GM23338 (cell line): ENCODE data around the gene DPEP3. TPM values are rescaled to one million over a fixed set of nuclear protein-coding genes. Genes with fewer than 3 reads are reported as not detected.

Source experiments
- ATAC-seq: fragments of 200-7000 bp; cut with Tn5 transposase; 3 replicates; pipeline ENCODE4 v1.9.1; 2020
- DNase-seq: peaks from one replicate; pipeline ENCODE4 v3.0.0-alpha.2; 2015; ENCODE audit warnings: low spot score
- H2AFZ ChIP-seq: fragments of 200-600 bp; sonication (generic); 2 replicates; pipeline ENCODE4 v1.8.0; 2016; ENCODE audit warnings: antibody characterized with exemption, mild to moderate bottlenecking, moderate library complexity
- H3F3A ChIP-seq: fragments of 200-600 bp; sonication (generic); replicated peaks from 2 replicates; pipeline ENCODE4 v1.8.0; 2017; ENCODE audit warnings: antibody characterized with exemption, mixed run types, low read depth
- H3K27ac ChIP-seq: fragments of 200-600 bp; sonication (generic); 2 replicates; pipeline ENCODE4 v1.6.1; 2016; ENCODE audit warnings: low read depth
- H3K27me3 ChIP-seq: fragments of 200-600 bp; sonication (generic); 2 replicates; pipeline ENCODE4 v1.8.0; 2016; ENCODE audit warnings: mild to moderate bottlenecking, mixed run types, moderate library complexity; ENCODE audit not compliant: insufficient read depth
- H3K36me3 ChIP-seq: fragments of 200-600 bp; sonication (generic); 2 replicates; pipeline ENCODE4 v1.8.0; 2016; ENCODE audit warnings: mild to moderate bottlenecking; ENCODE audit not compliant: insufficient read depth
- H3K4me1 ChIP-seq: fragments of 200-600 bp; sonication (generic); 2 replicates; pipeline ENCODE4 v1.8.0; 2016; ENCODE audit warnings: mild to moderate bottlenecking, moderate library complexity; ENCODE audit not compliant: insufficient read depth
- H3K4me2 ChIP-seq: fragments of 200-600 bp; sonication (generic); 2 replicates; pipeline ENCODE4 v1.7.1; 2017; ENCODE audit warnings: mixed run types
- H3K4me3 ChIP-seq: fragments of 200-600 bp; sonication (generic); 2 replicates; pipeline ENCODE4 v1.6.1; 2016; ENCODE audit warnings: mixed run types
- H3K79me2 ChIP-seq: fragments of 200-600 bp; sonication (generic); replicated peaks from 2 replicates; pipeline ENCODE4 v1.8.0; 2017; ENCODE audit warnings: mild to moderate bottlenecking; ENCODE audit not compliant: insufficient read depth
- H3K9me2 ChIP-seq: fragments of 200-600 bp; sonication (generic); 2 replicates; pipeline ENCODE4 v1.8.0; 2017; ENCODE audit not compliant: insufficient read depth
- H4K20me1 ChIP-seq: fragments of 200-600 bp; sonication (generic); replicated peaks from 2 replicates; pipeline ENCODE4 v1.8.0; 2017; ENCODE audit warnings: mild to moderate bottlenecking; ENCODE audit not compliant: insufficient read depth
- H3K27ac Mint-ChIP-seq: 2 replicates; pipeline ENCODE4 v1.8.0; 2020; ENCODE audit warnings: inconsistent platforms, mild to moderate bottlenecking, moderate library complexity, mixed read lengths
- H3K27me3 Mint-ChIP-seq: 3 replicates; pipeline ENCODE4 v1.8.0; 2022; ENCODE audit warnings: low read depth, mild to moderate bottlenecking, moderate library complexity, mixed read lengths, inconsistent platforms; ENCODE audit not compliant: insufficient read depth, poor library complexity
- H3K36me3 Mint-ChIP-seq: 3 replicates; pipeline ENCODE4 v1.8.0; 2021; ENCODE audit warnings: low read depth, mild to moderate bottlenecking, inconsistent platforms, moderate library complexity, mixed read lengths
- H3K4me1 Mint-ChIP-seq: 3 replicates; pipeline ENCODE4 v1.8.0; 2020; ENCODE audit warnings: mild to moderate bottlenecking, inconsistent platforms, mixed read lengths
- H3K4me3 Mint-ChIP-seq: 3 replicates; pipeline ENCODE4 v1.8.0; 2021; ENCODE audit warnings: moderate library complexity, mild to moderate bottlenecking, inconsistent platforms, mixed read lengths
- H3K9me3 Mint-ChIP-seq: 3 replicates; pipeline ENCODE4 v1.8.0; 2020; ENCODE audit warnings: moderate library complexity, mild to moderate bottlenecking, inconsistent platforms, mixed read lengths
- CREB1 ChIP-seq: fragments of 250-450 bp; sonication (Bioruptor Pico); IDR thresholded peaks from 2 replicates; pipeline ENCODE4 v1.5.0; 2020; ENCODE audit warnings: low read depth, mild to moderate bottlenecking, moderate library complexity
- NANOG ChIP-seq: IDR thresholded peaks from 2 replicates; pipeline ENCODE4 v1.6.1; 2016; ENCODE audit warnings: antibody characterized with exemption, borderline replicate concordance
- POLR2AphosphoS5 ChIP-seq: IDR thresholded peaks from 2 replicates; pipeline ENCODE4 v1.6.1; 2016; ENCODE audit warnings: antibody characterized with exemption, low read depth
- STAT1 ChIP-seq: IDR thresholded peaks from one replicate; pipeline ENCODE4 v1.6.1; 2016; ENCODE audit warnings: antibody characterized with exemption; ENCODE audit not compliant: unreplicated experiment
- ZNF114 ChIP-seq: fragments of 250-450 bp; sonication (Bioruptor Pico); IDR thresholded peaks from 2 replicates; pipeline ENCODE4 v1.5.0; 2020; ENCODE audit warnings: mild to moderate bottlenecking, moderate library complexity
- ZNF331 ChIP-seq: fragments of 250-450 bp; sonication (Bioruptor Pico); IDR thresholded peaks from 2 replicates; pipeline ENCODE4 v1.5.0; 2020; ENCODE audit warnings: low read depth, mild to moderate bottlenecking, moderate library complexity
- ZNF462 ChIP-seq: fragments of 250-450 bp; sonication (Bioruptor Pico); IDR thresholded peaks from 2 replicates; pipeline ENCODE4 v1.5.0; 2020; ENCODE audit warnings: mild to moderate bottlenecking, moderate library complexity
- polyA plus RNA-seq: library from polyadenylated mRNA; unstranded; fragments of >200 nt; fragmentation: Nextera tagmentation; extraction: Ambion mirVana; gene quantifications from 2 replicates; pipeline ENCODE4 v1.2.1, GENCODE V29; 2016
- total RNA-seq: library from RNA; depleted of rRNA; stranded (reverse); fragments of >200 nt; shearing (Covaris generic); gene quantifications from 2 replicates; pipeline ENCODE4 v1.2.3, GENCODE V29; 2014

Gene DPEP3
- total and polyA plus RNA-seq, 2 experiments from 2014 or later, result 8.8 to 18.4 TPM

DNA sequence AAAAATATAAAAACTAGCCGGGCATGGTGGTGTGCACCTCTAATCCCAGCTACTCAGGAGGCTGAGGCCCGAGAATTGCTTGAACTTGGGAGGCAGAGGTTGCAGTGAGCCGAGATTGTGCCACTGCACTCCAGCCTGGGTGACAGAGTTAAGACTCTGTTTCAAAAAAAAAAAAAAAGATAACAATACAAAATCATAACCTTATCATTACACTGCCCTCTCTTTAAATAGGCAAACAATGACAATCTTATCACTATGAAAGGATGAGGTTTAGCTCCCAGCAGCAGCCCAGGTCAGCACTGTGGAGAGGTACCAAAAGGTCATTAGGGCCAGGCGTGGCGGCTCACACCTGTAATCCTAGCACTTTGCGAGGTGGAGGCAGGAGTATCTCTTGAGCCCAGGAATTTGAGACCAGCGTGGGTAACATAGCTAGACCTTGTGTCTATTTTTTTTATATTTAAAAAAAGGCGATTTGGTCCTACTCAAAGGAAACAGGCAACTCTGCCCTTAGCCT, 38.9 kb upstream of the DPEP3 start:
- Mint-ChIP-seq H3K9me3 (no peaks in the 10 kb centered on the region; the same call in 1 of the 3 replicates), H3K27me3 (peaks cover 8% of the 10 kb centered on the region), H3K27ac (no peak overlapping the region), H3K36me3 (peaks cover 10% of the 10 kb centered on the region; the same call in 2 of the 3 replicates), H3K4me3 (no peak overlapping the region), H3K4me1 (peaks cover 9% of the 10 kb centered on the region; the same call in 2 of the 3 replicates)
- H3K79me2 ChIP-seq, result peaks cover 24% of the 10 kb centered on the region
- H4K20me1 ChIP-seq, result no peaks in the 10 kb centered on the region; the same call in 1 of the 2 replicates
- TF ChIP-seq CREB1 (CRISPR knock-in tag) (no peak), ZNF462 (no peak), STAT1 (no peak), ZNF331 (CRISPR knock-in tag) (no peak)
- H3K4me1 ChIP-seq, result peaks cover 14% of the 10 kb centered on the region; the same call in 1 of the 2 replicates
- H3K4me3 ChIP-seq, result no peak overlapping the region
- ATAC-seq (no peak), DNase-seq (no peak)
- H2AFZ ChIP-seq, result no peak overlapping the region
- no peaks in the 10 kb centered on the region for H3K36me3 ChIP-seq
- H3K27ac ChIP-seq, result no peak overlapping the region
- no peaks in the 10 kb centered on the region for H3K9me2 ChIP-seq
- H3K4me2 ChIP-seq, result no peak overlapping the region
- H3K27me3 ChIP-seq, result no peaks in the 10 kb centered on the region
- H3F3A ChIP-seq, result peaks cover 6% of the 10 kb centered on the region; the same call in 1 of the 2 replicates

DNA sequence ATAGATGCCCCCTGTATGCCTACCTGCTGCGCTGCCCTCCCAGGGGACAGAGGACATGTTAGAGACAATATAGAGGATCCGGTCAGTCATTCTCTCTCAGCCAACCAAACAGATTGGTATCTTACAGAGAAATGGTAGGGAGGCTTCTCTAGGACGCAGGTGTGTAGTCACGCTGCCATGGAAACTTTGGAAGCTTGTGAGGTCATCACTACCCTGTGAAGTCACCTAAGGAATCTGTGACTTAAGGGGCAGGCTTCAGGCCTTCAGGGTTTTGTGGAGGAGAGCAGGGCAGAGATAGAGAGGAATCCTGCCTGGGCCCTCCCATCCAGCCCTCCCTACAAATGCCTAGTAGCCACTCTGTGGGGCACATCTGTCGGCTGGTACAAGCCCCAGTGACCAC, 35.4 kb upstream of the DPEP3 start, which contains the start of gene DPEP2NB:
Gene DPEP2NB, minus strand, starts transcription at position 231 of the 400 bp plus-strand sequence. Its CDS starts 141 bp downstream, at position 90.
- no peak within 1 kb of the TSS for H3K4me3 Mint-ChIP-seq
- H3K79me2 ChIP-seq, result no peaks in the 10 kb centered on the region
- peak within 1 kb of the TSS; percentile 72; the same call in 1 of the 2 replicates for H2AFZ ChIP-seq
- H3F3A ChIP-seq, result no peaks in the 10 kb centered on the region
- ATAC-seq (no peak), DNase-seq (no peak)
- H3K36me3 ChIP-seq, result no peaks in the 10 kb centered on the region
- H3K36me3 Mint-ChIP-seq, result no peaks in the 10 kb centered on the region
- H4K20me1 ChIP-seq, result no peaks in the 10 kb centered on the region
- no peak within 1 kb of the TSS for H3K4me3 ChIP-seq
- H3K27me3 Mint-ChIP-seq, result peaks cover 11% of the 10 kb centered on the region
- no peak within 1 kb of the TSS for H3K4me2 ChIP-seq
- H3K9me3 Mint-ChIP-seq, result no peaks in the 10 kb centered on the region; the same call in 2 of the 3 replicates
- no peak within 1 kb of the TSS for H3K27ac Mint-ChIP-seq
- H3K27me3 ChIP-seq, result no peaks in the 10 kb centered on the region
- H3K4me1 ChIP-seq, result no peaks in the 10 kb centered on the region
- no peaks in the 10 kb centered on the region for H3K4me1 Mint-ChIP-seq
- H3K27ac ChIP-seq, result no peak within 1 kb of the TSS
- H3K9me2 ChIP-seq, result no peaks in the 10 kb centered on the region
- TF ChIP-seq NANOG (no peak), ZNF114 (no peak), POLR2AphosphoS5 (no peak)
